GM12878 (cell line): ENCODE results near the gene C1orf21. TPM values are rescaled to one million over a fixed set of nuclear protein-coding genes. Genes with fewer than 3 reads are reported as not detected.

Source experiments
- ATAC-seq: fragments of 200-7000 bp; cut with Tn5 transposase; 3 replicates; pipeline ENCODE4 v1.9.1; 2020; ENCODE audit warnings: mild to moderate bottlenecking, moderate library complexity
- BruUV-seq: library from RNA; stranded (reverse); fragments of 400-500 nt; replicated peaks from 2 replicates; lab custom pipeline; 2021; lab: Mats Ljungman, UMichigan
- CTCF ChIA-PET: fragments of 300-600 bp; sonication (Branson Sonifier 250); formaldehyde crosslinking; extraction: SDS; loops from one replicate; lab custom pipeline; 2021; ENCODE audit warnings: inconsistent platforms; lab: Yijun Ruan, JAX
- POLR2A ChIA-PET: fragments of 350-600 bp; formaldehyde crosslinking; extraction: SDS; loops from one replicate; lab custom pipeline; 2021; ENCODE audit warnings: inconsistent platforms; lab: Charles Lee
- RAD21 ChIA-PET: fragments of 300-600 bp; sonication (Branson Sonifier 250); formaldehyde crosslinking; loops from one replicate; lab custom pipeline; 2023; ENCODE audit warnings: antibody characterized with exemption; ENCODE audit not compliant: unreplicated experiment; lab: Charles Lee
- SMC1A ChIA-PET: fragments of 300-600 bp; sonication (Branson Sonifier 250); formaldehyde crosslinking; loops from one replicate; lab custom pipeline; 2023; ENCODE audit not compliant: unreplicated experiment, uncharacterized antibody; lab: Charles Lee
- DNase-seq: peaks from one replicate; pipeline ENCODE4 v3.0.0-alpha.2; 2011; ENCODE audit warnings: low read depth, low spot score
- FAIRE-seq: peaks from 3 replicates; lab custom pipeline; 2011; peaks lifted over from hg19 to GRCh38; lab: Jason Lieb, UNC
- H2AFZ ChIP-seq: 2 replicates; pipeline ENCODE4 v1.6.0; 2011; ENCODE audit warnings: low read depth, low read length, control low read depth; ENCODE audit not compliant: control insufficient read depth
- H3K27ac ChIP-seq: 2 replicates; pipeline ENCODE4 v1.5.1; 2011; ENCODE audit warnings: control low read depth; ENCODE audit not compliant: control insufficient read depth, insufficient read depth
- H3K27me3 ChIP-seq, 2 experiments: replicated peaks in 1 of 2; 2 replicates each; pipeline versions ENCODE4 v1.6.0 to v1.6.1; 2011; ENCODE audit warnings: low read length in 1 of 2; ENCODE audit not compliant: control insufficient read depth in 2 of 2, insufficient read depth in 2 of 2
- H3K36me3 ChIP-seq, 2 experiments: 2 replicates each; pipeline ENCODE4 v1.5.1; 2011; ENCODE audit warnings: low read length in 1 of 2; ENCODE audit not compliant: control insufficient read depth in 2 of 2, insufficient read depth in 2 of 2
- H3K4me1 ChIP-seq: 2 replicates; pipeline ENCODE4 v1.6.1; 2011; ENCODE audit warnings: mild to moderate bottlenecking, low read length, moderate library complexity, mixed read lengths; ENCODE audit not compliant: control insufficient read depth, insufficient read depth
- H3K4me2 ChIP-seq: 2 replicates; pipeline ENCODE4 v1.6.0; 2011; ENCODE audit warnings: control low read depth; ENCODE audit not compliant: control insufficient read depth, insufficient read depth
- H3K4me3 ChIP-seq: fragments of 200-600 bp; sonication (generic); 2 replicates; pipeline ENCODE4 v1.5.1; 2016
- H3K79me2 ChIP-seq: 2 replicates; pipeline ENCODE4 v1.6.0; 2011; ENCODE audit warnings: low read length; ENCODE audit not compliant: control insufficient read depth, insufficient read depth
- H3K9ac ChIP-seq: 2 replicates; pipeline ENCODE4 v1.8.0; 2011; ENCODE audit warnings: low read length, control low read depth, mixed read lengths; ENCODE audit not compliant: control insufficient read depth, insufficient read depth
- H3K9me3 ChIP-seq: replicated peaks from 3 replicates; pipeline ENCODE4 v1.5.1; 2011; ENCODE audit warnings: mild to moderate bottlenecking, low read length; ENCODE audit not compliant: control insufficient read depth, insufficient read depth
- H4K20me1 ChIP-seq: 2 replicates; pipeline ENCODE4 v1.6.0; 2011; ENCODE audit not compliant: control insufficient read depth, insufficient read depth
- BCL3 ChIP-seq: IDR thresholded peaks from 2 replicates; pipeline ENCODE4 v1.6.1; 2011; ENCODE audit warnings: borderline replicate concordance, low read depth, mild to moderate bottlenecking, moderate library complexity, low read length; ENCODE audit not compliant: insufficient read depth, poor library complexity, severe bottlenecking
- ELK1 ChIP-seq: IDR thresholded peaks from 2 replicates; pipeline ENCODE4 v1.6.1; 2012; ENCODE audit warnings: low read depth, low read length, improper control_type of control experiment
- RUNX3 ChIP-seq: IDR thresholded peaks from 2 replicates; pipeline ENCODE4 v1.6.1; 2012; ENCODE audit warnings: low read length, inconsistent platforms
- SMARCA5 ChIP-seq: fragments of 450-650 bp; IDR thresholded peaks from 2 replicates; pipeline ENCODE4 v1.6.1; 2017; ENCODE audit warnings: mild to moderate bottlenecking
- STAT1 ChIP-seq: fragments of 450-650 bp; conservative IDR thresholded peaks from 2 replicates; pipeline ENCODE4 v1.6.1; 2014; ENCODE audit warnings: antibody characterized with exemption, mild to moderate bottlenecking
- ZBTB11 ChIP-seq: fragments of 450-650 bp; formaldehyde crosslinking; IDR thresholded peaks from 2 replicates; pipeline ENCODE4 v1.5.0; 2022; ENCODE audit warnings: mild to moderate bottlenecking, missing genetic modification characterization
- WGBS: methylation state at CpG from one replicate; pipeline ENCODE4 v1.1.6; 2016; ENCODE audit warnings: low lambda C conversion rate; ENCODE audit not compliant: insufficient replicate concordance, insufficient coverage; ENCODE audit errors: missing lambda C conversion rate; 5-methylcytosine and 5-hydroxymethylcytosine counted together
- in situ Hi-C: fragments of 300-500 bp; cut with MboI; formaldehyde crosslinking; loops from 9 replicates; pipeline ENCODE4 v1.14.3; 2018; ENCODE audit warnings: mixed read lengths
- intact Hi-C: fragments of 100-400 bp; cut with micrococcal nuclease; formaldehyde crosslinking; loops from one replicate; pipeline ENCODE4 v1.14.2; 2022; ENCODE audit not compliant: unreplicated experiment
- polyA plus RNA-seq, 11 experiments: library from polyadenylated mRNA; depleted of rRNA in 4 of 11; unstranded in 6 of 11; stranded (reverse) in 5 of 11; fragments of >200 nt; fragmentation: Nextera tagmentation in 4 of 11; fragmentation: Illumina TruSeq in 1 of 11; extraction: Ambion mirVana in 4 of 11; extraction: Trizol in 1 of 11; gene quantifications; 1 replicate in 1 of 11; 2 replicates in 10 of 11; pipeline versions ENCODE4 v1.2.1 to v1.2.3, GENCODE V29; 2011 to 2016; ENCODE audit warnings: inconsistent platforms in 2 of 11, missing spikeins in 2 of 11, low read depth in 1 of 11
- total RNA-seq, 4 experiments: library from RNA; depleted of rRNA in 3 of 4; stranded (reverse); fragments of >200 nt in 3 of 4; fragmentation: Illumina TruSeq in 1 of 4; extraction: Trizol in 1 of 4; gene quantifications; 2 replicates each; pipeline versions ENCODE4 v1.2.1 to v1.2.3, GENCODE V29; 2013 to 2021

Gene C1orf21
- total and polyA plus RNA-seq, 10 of the 15 experiments (the other 5 are each of a cell fraction or from before 2014, with no cell fraction given), result 0.03 to 1.6 (median 0.17) TPM; not detected in 3

GRCh38 chr1:184567637-184568036, 180.8 kb downstream of the C1orf21 start:
- TF ChIP-seq BCL3 (no peak), RUNX3 (peak; percentile 17; the same call in 1 of the 2 replicates)
- TF ChIP-seq, all 136 proteins: peak for 1
- in situ Hi-C loops (no loop called here), intact Hi-C loops (loop anchor here (5.0 kb wide), 1 partner anchor 490 kb away; no protein-coding TSS in a partner anchor)
- Histone ChIP-seq H3K27me3 (no peaks in the 10 kb centered on the region; a peak in 1 of 4 replicates), H3K36me3 (no peaks in the 10 kb centered on the region), H3K4me3 (no peak overlapping the region), H3K9me3 (no peaks in the 10 kb centered on the region), H3K27ac (no peak overlapping the region), H2AFZ (no peak overlapping the region), H3K9ac (no peak overlapping the region), H3K79me2 (no peaks in the 10 kb centered on the region), H3K4me2 (no peak overlapping the region), H4K20me1 (no peaks in the 10 kb centered on the region), H3K4me1 (0 out of 2 replicates have a peak, but pooled peaks cover 5% of the 10 kb centered on the region)
- 43% methylated on average over 2 of the region's 2 CpGs for WGBS
- CTCF ChIA-PET, result no interaction called here
- DNase-seq, result no peak
- RAD21 ChIA-PET, result no interaction called here
- SMC1A ChIA-PET, result interaction anchor here (1.0 kb wide), 1 partner anchor 481 kb away, joined by 3 read pairs; no protein-coding TSS in a partner anchor
- no TSS peak for BruUV-seq
- POLR2A ChIA-PET, result no interaction called here
- ATAC-seq, result no peak
- FAIRE-seq, result no peak

- no peak for DNase-seq
- BruUV-seq, result no TSS peak
- Histone ChIP-seq H3K9ac (no peak overlapping the region), H2AFZ (no peak overlapping the region), H3K4me3 (no peak overlapping the region), H3K4me2 (no peak overlapping the region), H3K36me3 (no peaks in the 10 kb centered on the region), H4K20me1 (no peaks in the 10 kb centered on the region), H3K27ac (no peak overlapping the region), H3K79me2 (no peaks in the 10 kb centered on the region), H3K27me3 (no peaks in the 10 kb centered on the region; a peak in 1 of 4 replicates), H3K9me3 (no peaks in the 10 kb centered on the region), H3K4me1 (0 out of 2 replicates have a peak, but pooled peaks cover 5% of the 10 kb centered on the region)
- ChIA-PET SMC1A (interaction anchor here (1.1 kb wide), 1 partner anchor 75 kb away, joined by 3 read pairs; no protein-coding TSS in a partner anchor), CTCF (no interaction called here), RAD21 (no interaction called here), POLR2A (no interaction called here)
- ATAC-seq, result no peak
- TF ChIP-seq STAT1 (no peak), ZBTB11 (CRISPR knock-in tag) (no peak), ELK1 (no peak), SMARCA5 (no peak)
- intact Hi-C loops, result loop anchor here (5.0 kb wide), 1 partner anchor 491 kb away; no protein-coding TSS in a partner anchor
- 21% methylated on average over 2 of the region's 2 CpGs for WGBS
- no peak for FAIRE-seq
- in situ Hi-C loops, result no loop called here
Measured at GRCh38 chr1:184568148-184568547, 181.3 kb downstream of the C1orf21 start.
